ENCODE data around the gene SH3TC2.

The SH3TC2 gene

DNA sequence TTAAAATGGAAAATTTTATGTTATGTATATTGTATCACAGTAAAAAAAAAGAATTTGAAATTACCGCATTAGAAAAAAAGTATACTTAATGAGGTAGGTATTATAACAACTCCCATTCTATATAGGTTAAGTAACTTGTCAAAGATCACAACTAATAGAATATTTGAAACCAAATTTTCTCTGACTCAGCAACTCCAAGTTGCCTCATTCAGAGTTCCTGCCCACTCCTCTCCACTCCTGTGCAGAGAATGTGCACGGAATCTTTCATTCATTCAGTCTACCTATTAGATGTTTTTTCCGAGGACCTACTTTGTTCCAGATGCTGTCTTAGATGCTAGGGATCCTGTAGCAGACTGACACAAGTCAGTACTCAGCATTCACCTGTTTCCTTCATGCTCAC, 15.4 kb downstream of the SH3TC2 start:
- no peak for DNase-seq (ENCODE audit: low spot score in 2 of 2)
- no peak overlapping the region for H3K4me3 ChIP-seq
- in situ Hi-C loops (cut with MboI; ENCODE audit: low sequenced_read_pairs) = no loop called here
- H3K9me3 ChIP-seq = no peaks in the 10 kb centered on the region
- H3K27me3 ChIP-seq (ENCODE audit: low read depth) = no peaks in the 10 kb centered on the region
- H3K36me3 ChIP-seq (replicated peaks) = no peaks in the 10 kb centered on the region
- no peaks in the 10 kb centered on the region for H3K4me1 ChIP-seq

DNA sequence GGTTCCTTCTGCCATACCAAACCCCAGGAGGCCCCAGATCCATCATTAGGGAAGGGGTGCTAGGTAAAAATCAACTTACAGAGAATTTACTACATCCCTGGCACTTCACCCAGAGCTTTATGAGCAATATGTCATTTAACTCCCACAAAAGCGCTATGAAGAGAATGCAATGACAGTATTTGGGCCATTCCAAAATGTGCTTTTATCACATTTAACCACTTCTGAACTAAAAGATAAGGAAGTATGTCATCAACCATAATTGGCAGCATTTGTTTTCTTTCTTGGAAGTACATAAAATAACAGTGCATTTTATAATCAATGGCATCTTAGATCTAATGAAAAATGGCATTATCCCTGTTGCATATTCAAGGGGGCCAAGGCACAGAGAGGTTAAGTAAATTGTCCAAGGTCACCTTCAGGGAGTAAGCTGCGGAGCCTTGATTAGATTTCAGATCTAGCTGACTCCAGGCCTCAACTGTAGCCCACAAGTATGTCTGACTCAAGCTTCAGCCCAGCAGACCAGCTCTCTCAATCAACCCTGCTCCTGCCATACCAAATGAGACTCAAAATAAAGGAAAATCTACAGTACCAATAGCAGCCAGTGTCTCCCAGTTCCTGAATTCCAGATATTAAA, 16.5 kb downstream of the SH3TC2 start:
- Histone ChIP-seq H3K36me3 (replicated peaks) (no peaks in the 10 kb centered on the region), H3K4me3 (no peak overlapping the region), H3K27me3 (ENCODE audit: low read depth) (no peaks in the 10 kb centered on the region), H3K9me3 (no peaks in the 10 kb centered on the region), H3K4me1 (no peaks in the 10 kb centered on the region)
- no peak for DNase-seq (ENCODE audit: low spot score in 2 of 2)
- in situ Hi-C loops (cut with MboI; ENCODE audit: low sequenced_read_pairs) = no loop called here

DNA sequence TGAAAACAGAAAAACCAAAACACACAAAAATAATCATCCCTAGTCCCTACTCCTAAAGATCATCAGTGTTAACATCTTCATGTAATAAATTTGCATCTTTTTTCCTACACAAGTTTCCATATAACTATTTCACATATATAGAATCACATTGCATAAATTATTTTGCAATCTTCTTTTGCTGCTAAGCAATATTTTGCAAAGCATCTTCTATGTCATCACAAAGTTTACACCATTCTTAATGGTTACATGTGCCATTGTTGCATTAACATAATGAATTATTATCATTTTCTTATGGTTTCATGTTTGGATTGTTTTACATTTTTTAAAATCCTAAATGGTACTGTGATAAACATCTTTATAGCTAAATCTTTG, 17.8 kb downstream of the SH3TC2 start:
- no peaks in the 10 kb centered on the region for H3K9me3 ChIP-seq
- no peaks in the 10 kb centered on the region for H3K4me1 ChIP-seq
- no peak overlapping the region for H3K4me3 ChIP-seq
- DNase-seq (ENCODE audit: low spot score in 2 of 2) = no peak
- no peaks in the 10 kb centered on the region for H3K27me3 ChIP-seq (ENCODE audit: low read depth)
- in situ Hi-C loops (cut with MboI; ENCODE audit: low sequenced_read_pairs) = no loop called here
- no peaks in the 10 kb centered on the region for H3K36me3 ChIP-seq (replicated peaks)

DNA sequence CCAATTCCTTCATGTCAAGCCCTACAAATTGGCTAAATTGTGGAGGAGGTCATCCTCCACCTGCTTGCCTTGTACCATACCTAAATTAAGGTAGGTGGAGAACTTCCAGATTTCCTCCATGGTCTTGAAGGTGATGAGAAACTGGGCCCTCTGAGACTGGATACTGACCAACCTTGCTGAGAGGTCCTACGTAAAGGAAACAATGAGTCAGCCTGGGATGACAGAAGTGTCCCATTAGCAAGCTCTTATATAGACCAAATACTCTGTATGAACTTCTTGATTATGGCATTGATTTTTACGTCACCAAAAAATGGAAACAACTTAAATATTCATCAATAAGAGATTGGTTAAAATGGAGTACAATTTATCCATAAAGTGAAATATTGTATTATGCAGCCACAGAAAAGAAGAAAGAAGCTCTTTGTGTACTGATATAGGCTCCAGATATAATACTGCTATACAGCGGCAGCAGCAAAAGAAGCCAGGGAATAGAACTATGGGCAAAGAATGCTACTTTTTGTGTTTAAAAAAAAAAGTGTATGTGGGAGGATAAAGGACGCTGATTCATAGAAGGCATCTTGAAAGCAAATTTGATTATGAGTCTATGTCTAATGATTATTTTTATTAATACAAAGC, 18.3 kb downstream of the SH3TC2 start:
- no peaks in the 10 kb centered on the region for H3K27me3 ChIP-seq (ENCODE audit: low read depth)
- no peak for DNase-seq (ENCODE audit: low spot score in 2 of 2)
- in situ Hi-C loops (cut with MboI; ENCODE audit: low sequenced_read_pairs) = no loop called here
- no peaks in the 10 kb centered on the region for H3K9me3 ChIP-seq
- H3K4me3 ChIP-seq = no peak overlapping the region
- H3K4me1 ChIP-seq = no peaks in the 10 kb centered on the region
- H3K36me3 ChIP-seq (replicated peaks) = no peaks in the 10 kb centered on the region

DNA sequence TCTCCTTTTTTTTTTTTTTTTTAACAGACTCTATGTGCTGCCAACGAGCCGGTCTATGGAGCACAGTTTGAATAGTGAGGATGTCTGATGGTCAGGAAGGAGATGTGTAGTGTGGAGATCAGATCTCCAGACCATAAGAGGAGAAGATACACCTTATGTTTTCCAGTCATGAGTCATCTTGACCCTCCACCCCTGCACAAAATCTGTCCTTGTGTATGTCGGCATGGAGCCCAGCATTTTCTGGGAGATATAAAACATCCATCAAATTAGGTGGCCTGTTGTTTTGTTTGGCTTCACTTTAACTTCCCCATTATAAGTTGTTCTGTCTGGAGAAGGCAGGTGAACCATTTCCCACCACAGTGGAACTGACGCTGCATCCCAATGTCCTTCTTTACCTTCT, 19.2 kb downstream of the SH3TC2 start:
- no peaks in the 10 kb centered on the region for H3K9me3 ChIP-seq
- no peaks in the 10 kb centered on the region for H3K4me1 ChIP-seq
- H3K4me3 ChIP-seq = no peak overlapping the region
- DNase-seq (ENCODE audit: low spot score in 2 of 2) = no peak
- in situ Hi-C loops (cut with MboI; ENCODE audit: low sequenced_read_pairs) = no loop called here
- H3K36me3 ChIP-seq (replicated peaks) = no peaks in the 10 kb centered on the region
- H3K27me3 ChIP-seq (ENCODE audit: low read depth) = 0 out of 2 replicates have a peak, but pooled peaks cover 2% of the 10 kb centered on the region

DNA sequence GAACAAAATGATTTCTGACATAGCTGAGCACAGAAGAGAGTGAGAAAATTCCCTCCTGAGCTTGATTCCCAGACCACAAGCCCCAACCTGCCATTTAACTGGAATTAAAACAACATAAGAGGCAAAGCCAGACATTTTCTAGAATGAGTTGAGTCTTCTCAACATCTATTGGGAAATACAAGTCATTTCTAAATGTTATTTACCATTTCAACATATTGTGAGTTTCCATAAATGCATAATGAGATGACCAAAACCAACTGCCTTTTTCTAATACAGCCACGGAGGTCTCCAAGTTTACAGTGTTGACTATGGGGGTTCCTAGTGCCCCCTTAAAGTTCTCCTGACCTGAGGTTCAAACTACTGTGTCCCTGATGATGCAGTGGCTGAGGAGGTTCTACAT, 20.0 kb downstream of the SH3TC2 start:
- no peak overlapping the region for H3K4me3 ChIP-seq
- H3K4me1 ChIP-seq = no peaks in the 10 kb centered on the region
- in situ Hi-C loops (cut with MboI; ENCODE audit: low sequenced_read_pairs) = no loop called here
- 0 out of 2 replicates have a peak, but pooled peaks cover 2% of the 10 kb centered on the region for H3K27me3 ChIP-seq (ENCODE audit: low read depth)
- H3K36me3 ChIP-seq (replicated peaks) = no peaks in the 10 kb centered on the region
- DNase-seq (ENCODE audit: low spot score in 2 of 2) = no peak
- no peaks in the 10 kb centered on the region for H3K9me3 ChIP-seq

DNA sequence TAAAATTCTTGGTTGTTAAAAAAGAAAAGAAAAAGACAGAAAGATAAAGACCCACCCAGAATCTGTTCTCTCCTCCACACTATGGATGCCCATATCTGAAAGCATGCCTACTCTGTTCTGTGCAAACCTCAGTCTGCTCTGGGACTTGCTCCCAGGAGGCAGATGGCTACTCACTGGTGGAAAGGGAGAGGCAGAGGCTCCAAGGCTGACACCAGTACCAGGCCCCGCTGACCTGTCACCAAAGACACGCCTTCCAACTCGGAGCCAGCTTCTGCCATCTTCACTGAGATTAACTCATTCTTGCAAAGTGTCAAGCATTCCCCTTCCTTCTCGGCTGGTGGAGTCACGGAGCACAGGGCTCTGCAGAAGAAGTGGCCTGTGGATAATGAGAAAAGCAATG, 21.6 kb downstream of the SH3TC2 start:
- in situ Hi-C loops (cut with MboI; ENCODE audit: low sequenced_read_pairs) = no loop called here
- no peaks in the 10 kb centered on the region for H3K36me3 ChIP-seq (replicated peaks)
- H3K9me3 ChIP-seq = no peaks in the 10 kb centered on the region
- no peak overlapping the region for H3K4me3 ChIP-seq
- H3K27me3 ChIP-seq (ENCODE audit: low read depth) = 0 out of 2 replicates have a peak, but pooled peaks cover 2% of the 10 kb centered on the region
- DNase-seq (ENCODE audit: low spot score in 2 of 2) = no peak
- H3K4me1 ChIP-seq = no peaks in the 10 kb centered on the region

DNA sequence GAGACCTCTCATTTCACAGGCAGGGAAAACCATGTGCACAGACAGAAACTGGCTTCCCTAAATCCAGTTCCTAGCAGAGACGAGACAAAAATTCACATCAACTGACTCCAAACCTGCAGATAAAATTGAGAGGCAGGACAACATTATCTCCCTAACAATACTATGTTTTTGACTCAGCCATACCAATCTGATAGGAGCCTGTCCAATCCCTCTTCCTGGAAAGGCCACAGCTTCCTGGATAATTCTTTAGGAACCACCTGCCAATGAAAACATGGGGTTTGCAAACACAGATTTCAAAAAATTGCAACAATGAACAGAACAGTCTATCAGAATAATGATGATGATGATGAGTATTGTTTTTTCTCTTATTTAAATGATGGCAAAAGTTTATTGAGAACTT, 22.4 kb downstream of the SH3TC2 start:
- in situ Hi-C loops (cut with MboI; ENCODE audit: low sequenced_read_pairs) = no loop called here
- no peak for DNase-seq (ENCODE audit: low spot score in 2 of 2)
- Histone ChIP-seq H3K4me3 (no peak overlapping the region), H3K9me3 (no peaks in the 10 kb centered on the region), H3K36me3 (replicated peaks) (no peaks in the 10 kb centered on the region), H3K4me1 (no peaks in the 10 kb centered on the region), H3K27me3 (ENCODE audit: low read depth) (0 out of 2 replicates have a peak, but pooled peaks cover 2% of the 10 kb centered on the region)

DNA sequence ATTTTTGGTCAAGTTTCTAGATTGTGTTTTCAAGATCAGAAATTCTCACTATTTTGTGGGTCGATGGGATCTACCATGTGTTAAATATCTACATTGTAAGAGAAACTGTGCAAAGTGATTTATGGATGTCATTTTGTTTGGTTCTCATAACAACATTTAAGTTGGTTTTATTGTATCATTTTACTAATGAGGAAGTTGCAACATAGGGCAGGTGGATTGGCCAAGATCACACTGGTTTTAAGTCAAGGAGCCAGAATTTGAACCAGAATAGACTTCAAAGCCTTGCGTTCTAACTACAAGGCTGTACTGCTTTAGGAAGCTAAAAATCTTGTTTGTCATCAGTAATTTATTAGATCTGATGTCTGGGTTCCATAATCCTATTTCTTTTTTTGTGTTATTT, 23.4 kb downstream of the SH3TC2 start:
- 0 out of 2 replicates have a peak, but pooled peaks cover 2% of the 10 kb centered on the region for H3K27me3 ChIP-seq (ENCODE audit: low read depth)
- no peak overlapping the region for H3K4me3 ChIP-seq
- H3K36me3 ChIP-seq (replicated peaks) = no peaks in the 10 kb centered on the region
- in situ Hi-C loops (cut with MboI; ENCODE audit: low sequenced_read_pairs) = loop anchor here (5.0 kb wide), 1 partner anchor 312 kb away; no protein-coding TSS in a partner anchor
- H3K9me3 ChIP-seq = no peaks in the 10 kb centered on the region
- no peaks in the 10 kb centered on the region for H3K4me1 ChIP-seq
- no peak for DNase-seq (ENCODE audit: low spot score in 2 of 2)

DNA sequence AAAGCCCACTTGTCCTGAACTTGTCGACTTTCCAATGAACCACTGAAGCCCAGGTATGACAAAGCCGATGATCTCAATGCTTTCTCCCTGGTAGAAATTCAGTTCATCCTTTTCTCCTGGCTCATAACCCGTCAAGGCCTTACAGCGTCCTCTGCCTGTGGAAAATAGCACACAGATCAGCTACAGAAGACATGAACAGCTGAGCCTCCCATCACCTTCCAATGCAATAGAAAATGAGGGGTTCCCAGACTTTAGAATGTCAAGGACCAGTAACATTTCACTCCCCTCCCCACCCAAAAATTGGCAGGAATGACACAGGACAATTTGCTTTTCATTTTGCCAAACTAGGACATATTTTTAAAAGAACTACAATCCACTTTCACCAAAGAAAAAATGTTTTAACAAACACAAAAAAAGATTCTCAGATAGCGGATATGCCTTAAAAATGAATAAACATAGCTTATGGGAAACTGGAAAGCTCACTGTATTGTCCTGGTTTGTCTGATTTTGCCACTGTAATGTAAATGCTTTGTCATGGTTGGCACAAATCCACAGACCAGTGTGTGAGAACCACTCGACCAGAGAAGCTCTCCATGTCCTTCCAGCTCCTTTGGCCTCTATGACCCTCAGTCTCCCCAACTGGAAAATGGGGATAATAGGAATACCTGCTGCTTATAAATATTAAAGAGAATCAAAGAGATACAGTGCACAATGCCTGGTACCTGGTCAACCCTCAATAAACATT, 24.4 kb downstream of the SH3TC2 start:
- Histone ChIP-seq H3K4me3 (no peak overlapping the region), H3K4me1 (no peaks in the 10 kb centered on the region), H3K9me3 (no peaks in the 10 kb centered on the region), H3K36me3 (replicated peaks) (no peaks in the 10 kb centered on the region), H3K27me3 (ENCODE audit: low read depth) (0 out of 2 replicates have a peak, but pooled peaks cover 2% of the 10 kb centered on the region)
- in situ Hi-C loops (cut with MboI; ENCODE audit: low sequenced_read_pairs) = loop anchor here (5.0 kb wide), 1 partner anchor 311 kb away; no protein-coding TSS in a partner anchor
- DNase-seq (ENCODE audit: low spot score in 2 of 2) = no peak

DNA sequence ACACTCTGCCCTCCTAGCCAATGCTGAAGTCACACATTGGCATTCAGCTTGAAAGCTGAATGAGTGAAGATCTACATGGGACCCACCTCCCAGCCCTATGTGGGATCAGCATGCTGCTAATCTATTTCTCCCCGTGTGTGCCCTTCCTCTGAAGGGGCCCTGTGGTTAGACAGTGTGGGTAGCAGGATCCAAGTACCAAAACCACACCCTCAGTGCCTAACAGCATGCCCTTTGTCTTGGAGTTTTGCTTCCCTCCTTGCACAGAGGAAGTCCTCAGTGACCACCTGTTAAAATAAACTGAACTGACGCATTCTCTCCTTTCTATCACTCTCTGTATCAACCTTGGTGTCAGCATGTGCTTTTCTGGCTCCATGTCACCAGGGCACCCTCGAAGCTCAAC, 25.0 kb downstream of the SH3TC2 start:
- Histone ChIP-seq H3K4me3 (no peak overlapping the region), H3K27me3 (ENCODE audit: low read depth) (0 out of 2 replicates have a peak, but pooled peaks cover 2% of the 10 kb centered on the region), H3K4me1 (no peaks in the 10 kb centered on the region), H3K36me3 (replicated peaks) (no peaks in the 10 kb centered on the region), H3K9me3 (no peaks in the 10 kb centered on the region)
- in situ Hi-C loops (cut with MboI; ENCODE audit: low sequenced_read_pairs) = loop anchor here (5.0 kb wide), 1 partner anchor 311 kb away; no protein-coding TSS in a partner anchor
- DNase-seq (ENCODE audit: low spot score in 2 of 2) = no peak

DNA sequence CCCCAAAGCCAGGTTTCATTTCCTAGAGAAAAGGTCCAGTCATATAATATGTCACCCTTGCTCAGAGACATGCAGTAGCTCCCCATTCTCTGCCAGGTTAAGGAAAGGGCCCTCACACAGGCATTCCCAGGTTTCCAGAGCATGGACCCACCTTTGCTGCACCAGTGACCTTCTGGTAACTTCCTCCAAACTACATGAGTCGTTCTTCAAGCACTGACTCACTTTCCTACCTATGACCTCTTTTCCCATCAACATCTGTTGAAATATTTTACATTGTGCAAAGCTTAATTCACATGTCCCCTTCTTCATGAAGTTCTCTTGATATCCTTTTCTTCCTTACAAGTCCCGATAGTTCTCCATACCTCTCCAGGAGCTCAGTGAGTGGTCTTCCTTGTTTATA, 25.9 kb downstream of the SH3TC2 start:
- Histone ChIP-seq H3K4me3 (no peak overlapping the region), H3K36me3 (replicated peaks) (no peaks in the 10 kb centered on the region), H3K27me3 (ENCODE audit: low read depth) (0 out of 2 replicates have a peak, but pooled peaks cover 2% of the 10 kb centered on the region), H3K4me1 (no peaks in the 10 kb centered on the region), H3K9me3 (no peaks in the 10 kb centered on the region)
- in situ Hi-C loops (cut with MboI; ENCODE audit: low sequenced_read_pairs) = loop anchor here (5.0 kb wide), 1 partner anchor 310 kb away; no protein-coding TSS in a partner anchor
- DNase-seq (ENCODE audit: low spot score in 2 of 2) = no peak

DNA sequence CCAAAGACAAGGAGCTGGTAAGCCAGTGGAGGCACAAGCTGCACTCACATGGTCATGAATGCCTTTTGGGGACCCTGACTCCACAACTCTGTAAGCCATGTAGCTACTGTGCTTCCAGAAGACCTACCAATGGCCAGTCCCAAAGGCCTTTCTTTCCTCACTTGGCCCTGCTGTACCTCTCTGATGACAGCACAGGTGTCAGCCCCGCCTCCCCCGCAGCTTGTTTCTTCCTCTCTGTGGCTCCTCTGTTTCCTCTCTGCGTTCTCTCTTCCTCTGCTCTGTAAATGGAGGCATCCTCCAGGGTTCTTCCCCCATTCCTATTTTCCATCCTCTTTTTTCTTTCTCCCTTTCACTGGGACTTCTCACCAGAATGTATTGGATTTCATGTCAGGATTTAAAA, 26.7 kb downstream of the SH3TC2 start:
- Histone ChIP-seq H3K27me3 (ENCODE audit: low read depth) (0 out of 2 replicates have a peak, but pooled peaks cover 2% of the 10 kb centered on the region), H3K36me3 (replicated peaks) (no peaks in the 10 kb centered on the region), H3K4me3 (no peak overlapping the region), H3K9me3 (no peaks in the 10 kb centered on the region), H3K4me1 (no peaks in the 10 kb centered on the region)
- in situ Hi-C loops (cut with MboI; ENCODE audit: low sequenced_read_pairs) = loop anchor here (5.0 kb wide), 1 partner anchor 309 kb away; no protein-coding TSS in a partner anchor
- DNase-seq (ENCODE audit: low spot score in 2 of 2) = no peak

DNA sequence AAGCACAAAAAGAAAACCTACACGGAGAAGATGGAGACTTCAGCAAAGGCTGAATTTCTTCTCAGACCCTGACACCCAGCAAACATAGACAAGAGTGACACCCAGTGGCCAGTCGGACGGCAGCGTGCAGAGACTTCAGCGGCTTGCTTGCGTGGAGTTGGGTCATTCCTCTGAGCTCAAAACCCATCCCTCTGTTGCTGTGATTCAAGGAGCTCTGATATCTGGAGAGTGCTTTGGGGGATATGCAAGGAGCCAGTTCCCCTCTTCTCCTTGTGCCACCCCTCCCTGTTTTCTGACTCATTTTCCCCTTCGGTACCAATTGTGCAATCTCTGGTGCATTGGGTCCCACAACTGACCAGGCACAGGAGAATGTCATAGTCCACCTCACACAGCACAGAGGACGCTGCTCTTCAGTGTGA, 27.5 kb downstream of the SH3TC2 start:
- Histone ChIP-seq H3K9me3 (no peaks in the 10 kb centered on the region), H3K27me3 (ENCODE audit: low read depth) (0 out of 2 replicates have a peak, but pooled peaks cover 2% of the 10 kb centered on the region), H3K4me1 (no peaks in the 10 kb centered on the region), H3K36me3 (replicated peaks) (no peaks in the 10 kb centered on the region), H3K4me3 (no peak overlapping the region)
- DNase-seq (ENCODE audit: low spot score in 2 of 2) = peak; percentile 52 to 75
- in situ Hi-C loops (cut with MboI; ENCODE audit: low sequenced_read_pairs) = loop anchor here (5.0 kb wide), 1 partner anchor 308 kb away; no protein-coding TSS in a partner anchor
